ENCODE data around the gene PLXNA4.

DNA sequence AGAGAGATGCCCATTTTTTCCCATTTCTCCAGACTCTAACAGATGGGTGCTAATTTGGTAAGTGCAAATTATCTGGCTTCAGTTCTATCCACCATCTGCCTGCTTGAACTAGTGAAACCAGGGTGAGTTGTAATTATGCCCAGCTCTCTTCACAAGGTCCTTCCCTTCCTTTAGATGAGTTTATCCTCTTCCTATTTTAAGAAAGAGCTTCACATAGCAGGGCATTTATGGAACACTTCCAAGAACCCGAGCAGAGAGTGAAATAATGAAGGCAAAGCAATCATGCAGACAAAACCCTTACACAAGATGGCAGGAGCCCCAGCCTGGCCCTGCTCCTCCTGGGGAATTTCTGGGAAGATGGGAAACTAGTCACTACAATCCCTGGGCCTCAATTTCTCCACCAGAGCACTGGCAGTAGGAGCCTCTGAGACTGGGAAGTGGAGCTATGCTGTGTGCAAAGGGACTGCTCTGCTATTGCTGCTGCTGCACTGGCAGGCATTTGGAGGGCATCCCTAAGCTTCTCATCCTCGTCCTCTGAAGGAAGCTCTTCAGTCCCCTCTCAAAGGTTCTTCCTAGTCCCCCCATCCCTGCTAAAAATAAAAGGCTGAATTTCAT lies 33.7 kb upstream of the PLXNA4 start:
- TF ChIP-seq CTCF (IDR thresholded peaks at IDR 0.05; ENCODE audit: insufficient read depth, low read length) (no peak), POLR2AphosphoS5 (IDR thresholded peaks at IDR 0.05; ENCODE audit: low read depth) (no peak), SPI1 (IDR thresholded peaks at IDR 0.05; ENCODE audit: borderline replicate concordance, low read depth) (no peak), GABPA (IDR thresholded peaks at IDR 0.05; ENCODE audit: low read depth) (no peak)
- TF ChIP-seq, protein P1, sequence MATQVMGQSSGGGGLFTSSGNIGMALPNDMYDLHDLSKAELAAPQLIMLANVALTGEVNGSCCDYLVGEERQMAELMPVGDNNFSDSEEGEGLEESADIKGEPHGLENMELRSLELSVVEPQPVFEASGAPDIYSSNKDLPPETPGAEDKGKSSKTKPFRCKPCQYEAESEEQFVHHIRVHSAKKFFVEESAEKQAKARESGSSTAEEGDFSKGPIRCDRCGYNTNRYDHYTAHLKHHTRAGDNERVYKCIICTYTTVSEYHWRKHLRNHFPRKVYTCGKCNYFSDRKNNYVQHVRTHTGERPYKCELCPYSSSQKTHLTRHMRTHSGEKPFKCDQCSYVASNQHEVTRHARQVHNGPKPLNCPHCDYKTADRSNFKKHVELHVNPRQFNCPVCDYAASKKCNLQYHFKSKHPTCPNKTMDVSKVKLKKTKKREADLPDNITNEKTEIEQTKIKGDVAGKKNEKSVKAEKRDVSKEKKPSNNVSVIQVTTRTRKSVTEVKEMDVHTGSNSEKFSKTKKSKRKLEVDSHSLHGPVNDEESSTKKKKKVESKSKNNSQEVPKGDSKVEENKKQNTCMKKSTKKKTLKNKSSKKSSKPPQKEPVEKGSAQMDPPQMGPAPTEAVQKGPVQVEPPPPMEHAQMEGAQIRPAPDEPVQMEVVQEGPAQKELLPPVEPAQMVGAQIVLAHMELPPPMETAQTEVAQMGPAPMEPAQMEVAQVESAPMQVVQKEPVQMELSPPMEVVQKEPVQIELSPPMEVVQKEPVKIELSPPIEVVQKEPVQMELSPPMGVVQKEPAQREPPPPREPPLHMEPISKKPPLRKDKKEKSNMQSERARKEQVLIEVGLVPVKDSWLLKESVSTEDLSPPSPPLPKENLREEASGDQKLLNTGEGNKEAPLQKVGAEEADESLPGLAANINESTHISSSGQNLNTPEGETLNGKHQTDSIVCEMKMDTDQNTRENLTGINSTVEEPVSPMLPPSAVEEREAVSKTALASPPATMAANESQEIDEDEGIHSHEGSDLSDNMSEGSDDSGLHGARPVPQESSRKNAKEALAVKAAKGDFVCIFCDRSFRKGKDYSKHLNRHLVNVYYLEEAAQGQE (IDR thresholded peaks at IDR 0.05; ENCODE audit: insufficient replicate concordance, low read depth): no peak
